ENCODE measurements around the gene UQCC2. TPM values are rescaled to one million over a fixed set of nuclear protein-coding genes. Genes with fewer than 3 reads are reported as not detected.

Gene UQCC2
- total and polyA plus RNA-seq, 2 donors (not counting 1 experiment from before 2014, with no cell fraction given): 13.2 to 16.6 TPM

- ATAC-seq (ENCODE audit: low read depth) (no peak), DNase-seq (no peak)
- WGBS (ENCODE audit: insufficient coverage): 86% methylated on average over 9 of the region's 9 CpGs
- peaks cover 20% of the 10 kb centered on the region for H3K27me3 Mint-ChIP-seq
- H3K79me2 ChIP-seq (ENCODE audit: control insufficient read depth, insufficient read depth, low read length): no peaks in the 10 kb centered on the region
- H3K36me3 ChIP-seq (replicated peaks in 1 of 2; ENCODE audit: control extremely low read depth in 1 of 2, control insufficient read depth in 1 of 2, extremely low read depth in 1 of 2, insufficient read depth in 2 of 2, low read length in 1 of 2): no peaks in the 10 kb centered on the region
- H3K9me3 ChIP-seq (ENCODE audit: control extremely low read depth in 1 of 3, control insufficient read depth in 2 of 3, insufficient read depth in 1 of 3, low read length in 2 of 3): no peaks in the 10 kb centered on the region
- H3K4me3 Mint-ChIP-seq: no peak overlapping the region
- H3K9me3 Mint-ChIP-seq (ENCODE audit: insufficient read depth): no peaks in the 10 kb centered on the region
- peaks cover 0 to 3% of the 10 kb centered on the region in 2 donors for H3K4me1 ChIP-seq (ENCODE audit: control insufficient read depth in 2 of 2, insufficient read depth in 2 of 2, low read length in 2 of 2)
- H2AFZ ChIP-seq (ENCODE audit: insufficient read depth, low read depth, low read length, poor library complexity, severe bottlenecking): no peak overlapping the region
- no peak for TF ChIP-seq EZH2 (IDR thresholded peaks at IDR 0.05; ENCODE audit: borderline replicate concordance, insufficient read depth, low read depth, low read length, poor library complexity, severe bottlenecking)
- TF ChIP-seq CTCF (IDR thresholded peaks at IDR 0.05): no peak
- no peak overlapping the region for H3K4me2 ChIP-seq (replicated peaks; ENCODE audit: low read depth, low read length, poor library complexity, severe bottlenecking)
- no peaks in the 10 kb centered on the region for H4K20me1 ChIP-seq (ENCODE audit: control insufficient read depth, insufficient read depth, low read length, poor library complexity, severe bottlenecking)
- no peak overlapping the region for H3K4me3 ChIP-seq (ENCODE audit: control extremely low read depth in 1 of 5, extremely low read depth in 1 of 5, insufficient read depth in 1 of 5, low read depth in 2 of 5, low read length in 4 of 5)
- H3K27ac ChIP-seq (ENCODE audit: low read length in 2 of 2): no peak overlapping the region
- POLR2A ChIA-PET: no interaction called here
- H3K27me3 ChIP-seq (replicated peaks in 1 of 4; ENCODE audit: control extremely low read depth in 1 of 4, control insufficient read depth in 3 of 4, insufficient read depth in 4 of 4, low read length in 3 of 4): peaks cover 0 to 6% (median under 1%) of the 10 kb centered on the region in 4 experiments
- H3K4me1 Mint-ChIP-seq: peaks cover 3% of the 10 kb centered on the region
- intact Hi-C loops (cut with micrococcal nuclease): no loop called here
- CTCF ChIA-PET: interaction anchor here (3.2 to 4.1 kb wide), 4 partner anchors 13 to 152 kb away, joined by 8 to 27 read pairs (median 16); partner anchors contain the start of gene UQCC2
- no peak overlapping the region for H3K9ac ChIP-seq (ENCODE audit: low read length)
- no peak overlapping the region for H3K27ac Mint-ChIP-seq
Observed at GRCh38 chr6:33742092-33742491, 30.6 kb upstream of the UQCC2 start.

GRCh38 chr6:33740794-33741193 lies 29.3 kb upstream of the UQCC2 start:
- CTCF ChIA-PET: interaction anchor here (0.7 kb wide), 1 partner anchor 1485 kb away, joined by 3 read pairs; no protein-coding TSS in a partner anchor
- H3K4me2 ChIP-seq (replicated peaks; ENCODE audit: low read depth, low read length, poor library complexity, severe bottlenecking): no peak overlapping the region

More at GRCh38 chr6:33740794-33741193, 29.3 kb upstream of the UQCC2 start:
- 75% methylated on average over 4 of the region's 5 CpGs for WGBS (ENCODE audit: insufficient coverage)
- Histone ChIP-seq H3K9me3 (ENCODE audit: control extremely low read depth in 1 of 3, control insufficient read depth in 2 of 3, insufficient read depth in 1 of 3, low read length in 2 of 3) (no peaks in the 10 kb centered on the region), H2AFZ (ENCODE audit: insufficient read depth, low read depth, low read length, poor library complexity, severe bottlenecking) (no peak overlapping the region), H3K36me3 (replicated peaks in 1 of 2; ENCODE audit: control extremely low read depth in 1 of 2, control insufficient read depth in 1 of 2, extremely low read depth in 1 of 2, insufficient read depth in 2 of 2, low read length in 1 of 2) (no peaks in the 10 kb centered on the region), H3K4me1 (ENCODE audit: control insufficient read depth in 2 of 2, insufficient read depth in 2 of 2, low read length in 2 of 2) (peaks cover 0 to 3% of the 10 kb centered on the region in 2 donors), H3K4me3 (ENCODE audit: control extremely low read depth in 1 of 5, extremely low read depth in 1 of 5, insufficient read depth in 1 of 5, low read depth in 2 of 5, low read length in 4 of 5) (no peak overlapping the region), H3K9ac (ENCODE audit: low read length) (no peak overlapping the region), H3K27me3 (replicated peaks in 1 of 4; ENCODE audit: control extremely low read depth in 1 of 4, control insufficient read depth in 3 of 4, insufficient read depth in 4 of 4, low read length in 3 of 4) (peaks cover 0 to 6% (median 0%) of the 10 kb centered on the region in 4 experiments), H3K79me2 (ENCODE audit: control insufficient read depth, insufficient read depth, low read length) (no peaks in the 10 kb centered on the region), H4K20me1 (ENCODE audit: control insufficient read depth, insufficient read depth, low read length, poor library complexity, severe bottlenecking) (no peaks in the 10 kb centered on the region), H3K27ac (ENCODE audit: low read length in 2 of 2) (no peak overlapping the region)
- Mint-ChIP-seq H3K4me3 (no peak overlapping the region), H3K4me1 (peaks cover 3% of the 10 kb centered on the region), H3K9me3 (ENCODE audit: insufficient read depth) (no peaks in the 10 kb centered on the region), H3K27me3 (peaks cover 18% of the 10 kb centered on the region), H3K27ac (no peak overlapping the region)
- POLR2A ChIA-PET: no interaction called here
- ATAC-seq (ENCODE audit: low read depth): no peak
- intact Hi-C loops (cut with micrococcal nuclease): no loop called here
- no peak for DNase-seq
- TF ChIP-seq CTCF (IDR thresholded peaks at IDR 0.05) (no peak), EZH2 (IDR thresholded peaks at IDR 0.05; ENCODE audit: borderline replicate concordance, insufficient read depth, low read depth, low read length, poor library complexity, severe bottlenecking) (no peak)

Measured in B cell (primary cell).